Neural cell (in vitro differentiated cells): ENCODE results near the gene ARHGEF17. TPM values are rescaled to one million over a fixed set of nuclear protein-coding genes. Genes with fewer than 3 reads are reported as not detected.
"Not testable (repeated sequence)": the region's sequence is repeated elsewhere in the genome, so short reads cannot be mapped to it uniquely, and the experiment has no call there.

ENCODE experiments used
- H2AFZ ChIP-seq: fragments of 200-600, 300-800 bp; sonication (generic), shearing (Covaris generic); 2 replicates; pipeline ENCODE4 v1.6.0; 2014; ENCODE audit warnings: low read depth, mild to moderate bottlenecking, antibody characterized with exemption, low read length, moderate library complexity
- H3F3A ChIP-seq: fragments of 200-600 bp; shearing (Covaris generic); 2 replicates; pipeline ENCODE4 v1.6.1; 2016; ENCODE audit warnings: mild to moderate bottlenecking, moderate library complexity, mixed read lengths, antibody characterized with exemption, low read length; ENCODE audit not compliant: insufficient read depth, poor library complexity, severe bottlenecking
- H3K27ac ChIP-seq: fragments of 200-600, 300-800 bp; sonication (generic), shearing (Covaris generic); 2 replicates; pipeline ENCODE4 v1.5.1; 2014; ENCODE audit warnings: mild to moderate bottlenecking, low read length, moderate library complexity
- H3K27me3 ChIP-seq: fragments of 300-800, 200-600 bp; sonication (generic), shearing (Covaris generic); 2 replicates; pipeline ENCODE4 v1.6.0; 2014; ENCODE audit warnings: mild to moderate bottlenecking, low read depth, low read length, moderate library complexity; ENCODE audit not compliant: insufficient read depth
- H3K36me3 ChIP-seq: fragments of 300-800, 200-600 bp; sonication (generic), shearing (Covaris generic); 2 replicates; pipeline ENCODE4 v1.5.1; 2014; ENCODE audit warnings: mild to moderate bottlenecking, antibody characterized with exemption, low read length, moderate library complexity; ENCODE audit not compliant: insufficient read depth
- H3K4me2 ChIP-seq: fragments of 300-800, 200-600 bp; sonication (generic), shearing (Covaris generic); 2 replicates; pipeline ENCODE4 v1.6.0; 2014; ENCODE audit warnings: mild to moderate bottlenecking, low read length
- H3K4me3 ChIP-seq: fragments of 300-800, 200-600 bp; sonication (generic), shearing (Covaris generic); 2 replicates; pipeline ENCODE4 v1.5.1; 2014; ENCODE audit warnings: mild to moderate bottlenecking, low read length, moderate library complexity
- H3K79me2 ChIP-seq: fragments of 200-600 bp; shearing (Covaris generic); replicated peaks from 2 replicates; pipeline ENCODE4 v1.6.0; 2014; ENCODE audit warnings: mild to moderate bottlenecking, low read length, moderate library complexity; ENCODE audit not compliant: insufficient read depth
- H3K9ac ChIP-seq: fragments of 300-800, 200-600 bp; sonication (generic), shearing (Covaris generic); 2 replicates; pipeline ENCODE4 v1.6.1; 2016; ENCODE audit warnings: mild to moderate bottlenecking, low read length, mixed read lengths
- H3K9me2 ChIP-seq: fragments of 200-600 bp; shearing (Covaris generic); 2 replicates; pipeline ENCODE4 v1.6.1; 2016; ENCODE audit warnings: mild to moderate bottlenecking, low read length, mixed read lengths; ENCODE audit not compliant: insufficient read depth
- H3K9me3 ChIP-seq: fragments of 200-600, 300-800 bp; sonication (generic), shearing (Covaris generic); 2 replicates; pipeline ENCODE4 v1.6.1; 2016; ENCODE audit warnings: mild to moderate bottlenecking, mixed run types, low read length, moderate library complexity, mixed read lengths
- H4K20me1 ChIP-seq: fragments of 200-600 bp; shearing (Covaris generic); 2 replicates; pipeline ENCODE4 v1.6.1; 2016; ENCODE audit warnings: mild to moderate bottlenecking, mixed run types; ENCODE audit not compliant: insufficient read depth
- EP300 ChIP-seq: fragments of 450-650 bp; conservative IDR thresholded peaks from 2 replicates; pipeline ENCODE4 v1.6.1; 2014; ENCODE audit warnings: antibody characterized with exemption, mild to moderate bottlenecking, moderate library complexity; ENCODE audit not compliant: poor library complexity, severe bottlenecking
- EZH2 ChIP-seq: fragments of 200-600, 300-800 bp; shearing (Covaris generic), sonication (generic); IDR thresholded peaks from 2 replicates; pipeline ENCODE4 v1.6.1; 2014; ENCODE audit warnings: antibody characterized with exemption, low read length, borderline replicate concordance, mild to moderate bottlenecking; ENCODE audit not compliant: insufficient read depth, poor library complexity, severe bottlenecking
- MXI1 ChIP-seq: fragments of 450-650 bp; conservative IDR thresholded peaks from 2 replicates; pipeline ENCODE4 v1.6.1; 2014; ENCODE audit warnings: antibody characterized with exemption, mild to moderate bottlenecking; ENCODE audit not compliant: poor library complexity, severe bottlenecking
- POLR2AphosphoS5 ChIP-seq: IDR thresholded peaks from 2 replicates; pipeline ENCODE4 v1.6.1; 2012
- RAD21 ChIP-seq: fragments of 450-650 bp; conservative IDR thresholded peaks from 2 replicates; pipeline ENCODE4 v1.6.1; 2014; ENCODE audit warnings: antibody characterized with exemption, mild to moderate bottlenecking, moderate library complexity
- SMC3 ChIP-seq: fragments of 450-650 bp; conservative IDR thresholded peaks from 2 replicates; pipeline ENCODE4 v1.6.1; 2014; ENCODE audit warnings: antibody characterized with exemption, mild to moderate bottlenecking, moderate library complexity; ENCODE audit not compliant: poor library complexity
- TAF1 ChIP-seq: IDR thresholded peaks from 2 replicates; pipeline ENCODE4 v1.6.1; 2012; ENCODE audit warnings: low read depth
- polyA plus RNA-seq: library from polyadenylated mRNA; depleted of rRNA; stranded (reverse); fragments of >200 nt; gene quantifications from 2 replicates; pipeline ENCODE4 v1.2.3, GENCODE V29; 2014
- TF ChIP-seq, protein P1 (sequence below): IDR thresholded peaks from 2 replicates; pipeline ENCODE4 v1.6.1; 2012; ENCODE audit warnings: borderline replicate concordance
- TF ChIP-seq, protein P2 (sequence below): fragments of 450-650 bp; IDR thresholded peaks from 2 replicates; pipeline ENCODE4 v1.5.1; 2014; ENCODE audit warnings: antibody characterized with exemption, mild to moderate bottlenecking, moderate library complexity; ENCODE audit not compliant: poor library complexity, severe bottlenecking

Gene ARHGEF17
- polyA plus RNA-seq, 1 donor from 2014 or later, result 7.9 TPM

DNA sequence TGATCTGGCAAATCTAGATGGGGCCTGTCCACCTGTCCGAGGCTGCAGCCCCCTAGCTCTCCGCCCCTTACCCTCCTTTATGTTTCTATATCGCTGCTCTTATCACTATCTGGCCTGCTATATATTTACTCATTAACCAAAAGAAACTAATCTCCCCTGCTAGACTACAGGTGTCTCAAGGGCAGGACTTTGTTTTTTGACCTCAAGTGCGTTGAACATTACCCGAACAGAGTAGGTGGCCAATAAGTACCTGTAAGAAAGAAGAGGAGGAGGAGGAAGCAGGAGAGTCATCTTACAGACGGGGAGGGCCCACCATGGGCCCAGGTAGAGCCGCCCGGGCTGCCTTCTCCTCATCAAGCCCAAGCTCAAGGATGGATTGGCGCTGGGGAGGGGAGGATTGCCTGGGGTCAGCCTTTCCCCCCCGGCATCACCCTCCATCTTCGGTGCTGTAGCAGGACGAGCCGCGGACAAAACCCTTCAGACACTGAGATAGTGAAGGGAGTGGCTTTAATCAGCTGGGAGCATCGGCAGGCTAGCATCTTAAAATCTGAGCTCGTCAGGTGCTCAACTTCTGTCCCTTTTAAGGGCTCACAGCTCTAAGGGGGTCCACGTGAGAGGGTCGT is 37.1 kb upstream of the ARHGEF17 start:
- H3K36me3 ChIP-seq, result no peaks in the 10 kb centered on the region
- H4K20me1 ChIP-seq, result no peaks in the 10 kb centered on the region
- no peak overlapping the region for H2AFZ ChIP-seq

DNA sequence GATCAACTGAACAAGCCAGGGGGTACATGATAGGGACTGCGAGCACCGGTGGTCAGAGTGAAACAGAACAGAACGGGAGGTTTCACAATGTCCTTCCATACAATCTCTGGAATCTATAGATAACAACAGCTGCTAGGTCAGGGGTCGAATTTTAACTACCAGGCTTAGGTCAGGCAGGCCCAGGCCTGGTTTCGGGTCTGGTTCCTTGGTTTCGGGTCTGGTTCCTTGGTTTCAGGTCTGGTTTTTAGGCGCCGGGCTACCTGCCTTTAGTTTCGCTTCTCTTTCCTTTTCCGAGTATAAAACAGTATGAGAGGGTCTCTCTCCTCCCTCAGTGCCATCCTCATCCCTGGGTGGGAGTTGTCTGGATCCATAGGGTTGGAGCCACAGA is 36.6 kb upstream of the ARHGEF17 start:
- H4K20me1 ChIP-seq, H3K79me2 ChIP-seq, H3K4me3 ChIP-seq, H3K27me3 ChIP-seq, H3F3A ChIP-seq, H3K4me2 ChIP-seq, H2AFZ ChIP-seq, H3K27ac ChIP-seq, H3K36me3 ChIP-seq, H3K9me2 ChIP-seq, H3K9ac ChIP-seq, H3K9me3 ChIP-seq: not testable (repeated sequence)

More for the DNA sequence above, 37.1 kb upstream of the ARHGEF17 start:
- no peak overlapping the region for H3K27ac ChIP-seq
- no peak overlapping the region for H3K9ac ChIP-seq
- H3K4me2 ChIP-seq, result no peak overlapping the region
- no peaks in the 10 kb centered on the region for H3K79me2 ChIP-seq
- H3K4me3 ChIP-seq, result no peak overlapping the region
- H3F3A ChIP-seq, result no peaks in the 10 kb centered on the region
- TF ChIP-seq RAD21 (no peak), MXI1 (no peak), POLR2AphosphoS5 (no peak), SMC3 (no peak), TAF1 (no peak), EZH2 (no peak), EP300 (no peak)
- TF ChIP-seq, protein P1, sequence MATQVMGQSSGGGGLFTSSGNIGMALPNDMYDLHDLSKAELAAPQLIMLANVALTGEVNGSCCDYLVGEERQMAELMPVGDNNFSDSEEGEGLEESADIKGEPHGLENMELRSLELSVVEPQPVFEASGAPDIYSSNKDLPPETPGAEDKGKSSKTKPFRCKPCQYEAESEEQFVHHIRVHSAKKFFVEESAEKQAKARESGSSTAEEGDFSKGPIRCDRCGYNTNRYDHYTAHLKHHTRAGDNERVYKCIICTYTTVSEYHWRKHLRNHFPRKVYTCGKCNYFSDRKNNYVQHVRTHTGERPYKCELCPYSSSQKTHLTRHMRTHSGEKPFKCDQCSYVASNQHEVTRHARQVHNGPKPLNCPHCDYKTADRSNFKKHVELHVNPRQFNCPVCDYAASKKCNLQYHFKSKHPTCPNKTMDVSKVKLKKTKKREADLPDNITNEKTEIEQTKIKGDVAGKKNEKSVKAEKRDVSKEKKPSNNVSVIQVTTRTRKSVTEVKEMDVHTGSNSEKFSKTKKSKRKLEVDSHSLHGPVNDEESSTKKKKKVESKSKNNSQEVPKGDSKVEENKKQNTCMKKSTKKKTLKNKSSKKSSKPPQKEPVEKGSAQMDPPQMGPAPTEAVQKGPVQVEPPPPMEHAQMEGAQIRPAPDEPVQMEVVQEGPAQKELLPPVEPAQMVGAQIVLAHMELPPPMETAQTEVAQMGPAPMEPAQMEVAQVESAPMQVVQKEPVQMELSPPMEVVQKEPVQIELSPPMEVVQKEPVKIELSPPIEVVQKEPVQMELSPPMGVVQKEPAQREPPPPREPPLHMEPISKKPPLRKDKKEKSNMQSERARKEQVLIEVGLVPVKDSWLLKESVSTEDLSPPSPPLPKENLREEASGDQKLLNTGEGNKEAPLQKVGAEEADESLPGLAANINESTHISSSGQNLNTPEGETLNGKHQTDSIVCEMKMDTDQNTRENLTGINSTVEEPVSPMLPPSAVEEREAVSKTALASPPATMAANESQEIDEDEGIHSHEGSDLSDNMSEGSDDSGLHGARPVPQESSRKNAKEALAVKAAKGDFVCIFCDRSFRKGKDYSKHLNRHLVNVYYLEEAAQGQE, result no peak
- TF ChIP-seq, protein P2, sequence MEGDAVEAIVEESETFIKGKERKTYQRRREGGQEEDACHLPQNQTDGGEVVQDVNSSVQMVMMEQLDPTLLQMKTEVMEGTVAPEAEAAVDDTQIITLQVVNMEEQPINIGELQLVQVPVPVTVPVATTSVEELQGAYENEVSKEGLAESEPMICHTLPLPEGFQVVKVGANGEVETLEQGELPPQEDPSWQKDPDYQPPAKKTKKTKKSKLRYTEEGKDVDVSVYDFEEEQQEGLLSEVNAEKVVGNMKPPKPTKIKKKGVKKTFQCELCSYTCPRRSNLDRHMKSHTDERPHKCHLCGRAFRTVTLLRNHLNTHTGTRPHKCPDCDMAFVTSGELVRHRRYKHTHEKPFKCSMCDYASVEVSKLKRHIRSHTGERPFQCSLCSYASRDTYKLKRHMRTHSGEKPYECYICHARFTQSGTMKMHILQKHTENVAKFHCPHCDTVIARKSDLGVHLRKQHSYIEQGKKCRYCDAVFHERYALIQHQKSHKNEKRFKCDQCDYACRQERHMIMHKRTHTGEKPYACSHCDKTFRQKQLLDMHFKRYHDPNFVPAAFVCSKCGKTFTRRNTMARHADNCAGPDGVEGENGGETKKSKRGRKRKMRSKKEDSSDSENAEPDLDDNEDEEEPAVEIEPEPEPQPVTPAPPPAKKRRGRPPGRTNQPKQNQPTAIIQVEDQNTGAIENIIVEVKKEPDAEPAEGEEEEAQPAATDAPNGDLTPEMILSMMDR, result no peak
- H3K27me3 ChIP-seq, result no peaks in the 10 kb centered on the region
- no peaks in the 10 kb centered on the region for H3K9me3 ChIP-seq
- no peaks in the 10 kb centered on the region for H3K9me2 ChIP-seq
